Measurements from ENCODE around the gene TEC.
"Not testable (repeated sequence)": the region's sequence is repeated elsewhere in the genome, so short reads cannot be mapped to it uniquely, and the experiment has no call there.

- TF ChIP-seq, protein P1, sequence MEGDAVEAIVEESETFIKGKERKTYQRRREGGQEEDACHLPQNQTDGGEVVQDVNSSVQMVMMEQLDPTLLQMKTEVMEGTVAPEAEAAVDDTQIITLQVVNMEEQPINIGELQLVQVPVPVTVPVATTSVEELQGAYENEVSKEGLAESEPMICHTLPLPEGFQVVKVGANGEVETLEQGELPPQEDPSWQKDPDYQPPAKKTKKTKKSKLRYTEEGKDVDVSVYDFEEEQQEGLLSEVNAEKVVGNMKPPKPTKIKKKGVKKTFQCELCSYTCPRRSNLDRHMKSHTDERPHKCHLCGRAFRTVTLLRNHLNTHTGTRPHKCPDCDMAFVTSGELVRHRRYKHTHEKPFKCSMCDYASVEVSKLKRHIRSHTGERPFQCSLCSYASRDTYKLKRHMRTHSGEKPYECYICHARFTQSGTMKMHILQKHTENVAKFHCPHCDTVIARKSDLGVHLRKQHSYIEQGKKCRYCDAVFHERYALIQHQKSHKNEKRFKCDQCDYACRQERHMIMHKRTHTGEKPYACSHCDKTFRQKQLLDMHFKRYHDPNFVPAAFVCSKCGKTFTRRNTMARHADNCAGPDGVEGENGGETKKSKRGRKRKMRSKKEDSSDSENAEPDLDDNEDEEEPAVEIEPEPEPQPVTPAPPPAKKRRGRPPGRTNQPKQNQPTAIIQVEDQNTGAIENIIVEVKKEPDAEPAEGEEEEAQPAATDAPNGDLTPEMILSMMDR (conservative IDR thresholded peaks at IDR 0.05; ENCODE audit: low read length) = not testable (repeated sequence)
- not testable (repeated sequence) for TF ChIP-seq EZH2phosphoT487 (IDR thresholded peaks at IDR 0.05; ENCODE audit: borderline replicate concordance, low read depth, low read length)
Measured at GRCh38 chr4:48219430-48219829, 50.2 kb downstream of the TEC start.
